Testis (tissue), 2 donors: ENCODE data around the gene GRXCR2.
A peak's percentile ranks its signal among the peaks of the same experiment; 100 is the strongest.

Experiments
- CTCF ChIP-seq, 3 experiments: fragments of 450-650 bp in 2 of 3; fragments of 200-600 bp in 1 of 3; sonication (generic) in 1 of 3; IDR thresholded peaks; one replicate each; pipeline ENCODE4 v1.5.1; 2016 to 2019; ENCODE audit warnings: antibody characterized with exemption in 3 of 3, mild to moderate bottlenecking in 2 of 3, moderate library complexity in 1 of 3
- POLR2A ChIP-seq: fragments of 450-650 bp; IDR thresholded peaks from one replicate; pipeline ENCODE4 v1.6.1; 2017; ENCODE audit warnings: antibody characterized with exemption, mild to moderate bottlenecking, moderate library complexity

- TF ChIP-seq CTCF (IDR thresholded peaks at IDR 0.05) (peak in 1 of 3 experiments; percentile 17), POLR2A (no peak)
Observed at GRCh38 chr5:145887217-145887616, 14.4 kb upstream of the GRXCR2 start.
